ENCODE measurements around the gene ARPC5L.

Gene ARPC5L

DNA sequence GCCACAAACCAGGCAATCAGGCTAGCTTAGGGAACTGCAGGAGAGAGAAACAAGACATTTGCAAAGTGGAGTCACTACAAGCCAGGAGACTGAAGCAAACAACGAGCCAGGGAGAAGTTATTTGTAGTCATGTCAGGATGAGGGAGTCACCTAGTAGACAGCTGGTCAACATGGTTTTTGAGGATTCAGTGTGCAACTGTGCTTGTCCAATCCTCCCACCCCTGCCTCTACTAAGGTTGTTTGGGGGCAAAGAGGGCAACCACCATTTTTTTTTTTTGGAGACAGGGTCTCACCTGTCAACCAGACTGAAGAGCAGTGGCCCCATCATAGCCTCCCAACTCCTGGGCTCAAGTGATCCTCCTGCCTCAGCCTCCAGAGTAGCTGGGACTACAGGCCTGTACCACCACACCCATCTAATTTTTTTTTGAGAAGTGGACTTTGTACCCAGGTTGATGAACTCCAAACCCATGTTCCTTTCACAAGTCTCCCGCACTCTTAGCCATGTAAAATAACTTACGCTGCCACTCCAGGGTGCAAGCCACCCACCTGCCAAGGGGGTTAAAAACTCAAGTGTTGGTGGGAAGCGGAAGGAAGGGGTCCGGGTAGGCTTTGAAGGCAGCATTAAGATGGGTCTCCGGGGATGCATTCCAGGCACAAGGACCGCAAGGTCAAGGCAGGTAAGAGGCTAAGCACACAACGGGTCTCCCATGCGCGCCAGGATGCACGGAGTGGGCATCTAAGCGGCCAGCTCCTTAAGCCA is 1.2 kb upstream of the ARPC5L start:
- DNase-seq, result no peak

DNA sequence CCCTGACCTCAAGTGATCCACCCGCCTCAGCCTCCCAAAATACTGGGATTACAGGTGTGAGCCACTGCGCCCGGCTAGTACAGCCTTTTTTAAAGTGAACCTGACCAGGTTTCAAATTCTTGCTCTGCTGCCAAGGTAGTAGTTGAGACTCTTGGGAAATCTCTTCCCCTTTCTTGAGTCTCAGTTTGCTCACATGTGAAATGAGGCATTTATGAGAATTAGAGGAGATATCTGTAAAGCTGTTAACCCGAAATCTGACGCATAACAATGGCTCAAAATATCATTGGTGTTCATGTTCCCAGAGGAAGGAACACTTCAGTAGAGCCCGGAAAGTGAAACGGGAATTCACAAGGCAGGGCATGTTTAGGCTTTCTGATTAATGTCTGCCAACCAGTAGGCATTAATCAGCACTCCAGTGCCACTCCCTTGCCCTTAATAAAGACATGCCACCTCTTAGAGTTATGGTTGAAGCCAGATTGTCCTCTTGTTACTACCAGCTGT is 1.5 kb downstream of the ARPC5L start:
- no peak for DNase-seq

DNA sequence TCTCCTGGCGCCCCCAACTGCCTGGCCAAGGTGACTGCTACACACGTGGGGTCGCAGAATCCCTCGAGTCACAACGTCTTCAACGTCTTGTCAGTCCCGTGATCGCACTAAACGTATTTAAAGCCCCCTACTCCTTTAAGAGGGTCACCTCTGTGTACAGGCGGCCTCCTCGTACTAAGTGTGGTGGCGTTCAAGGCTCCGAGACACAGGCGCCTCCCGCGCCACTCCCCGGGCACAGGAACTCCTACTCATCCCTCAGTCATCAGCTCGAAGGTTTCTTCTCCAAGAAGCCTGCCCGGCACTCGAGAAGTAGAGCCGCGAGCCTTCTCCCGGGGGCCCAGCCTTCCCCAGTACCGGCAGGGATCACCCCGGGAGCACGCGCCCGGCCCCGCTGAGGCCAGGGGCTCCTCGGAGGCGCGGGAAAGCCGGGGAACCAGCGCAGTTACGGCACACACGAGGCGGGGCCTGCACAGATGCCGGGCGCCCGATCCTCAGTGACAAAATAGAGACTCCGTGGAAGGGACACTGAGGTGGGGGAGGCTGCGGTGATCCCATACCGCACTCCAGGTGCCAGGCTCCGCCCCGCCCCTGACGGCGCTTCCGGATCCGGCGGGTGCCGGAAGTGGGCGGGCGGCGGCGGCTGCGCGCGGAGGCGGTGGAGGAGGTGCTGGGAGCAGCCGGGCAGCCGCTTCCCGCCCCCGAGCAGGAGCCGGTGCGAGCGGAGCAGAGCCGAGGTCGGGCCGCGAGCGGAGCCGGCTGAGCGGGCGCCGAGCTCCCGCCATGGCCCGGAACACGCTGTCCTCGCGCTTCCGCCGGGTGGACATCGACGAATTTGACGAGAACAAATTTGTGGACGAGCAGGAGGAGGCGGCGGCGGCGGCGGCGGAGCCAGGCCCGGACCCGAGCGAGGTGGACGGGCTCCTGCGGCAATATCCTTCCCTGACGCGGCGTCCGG is 6.9 kb downstream of the ARPC5L start:
- DNase-seq, result peak; percentile 92

DNA sequence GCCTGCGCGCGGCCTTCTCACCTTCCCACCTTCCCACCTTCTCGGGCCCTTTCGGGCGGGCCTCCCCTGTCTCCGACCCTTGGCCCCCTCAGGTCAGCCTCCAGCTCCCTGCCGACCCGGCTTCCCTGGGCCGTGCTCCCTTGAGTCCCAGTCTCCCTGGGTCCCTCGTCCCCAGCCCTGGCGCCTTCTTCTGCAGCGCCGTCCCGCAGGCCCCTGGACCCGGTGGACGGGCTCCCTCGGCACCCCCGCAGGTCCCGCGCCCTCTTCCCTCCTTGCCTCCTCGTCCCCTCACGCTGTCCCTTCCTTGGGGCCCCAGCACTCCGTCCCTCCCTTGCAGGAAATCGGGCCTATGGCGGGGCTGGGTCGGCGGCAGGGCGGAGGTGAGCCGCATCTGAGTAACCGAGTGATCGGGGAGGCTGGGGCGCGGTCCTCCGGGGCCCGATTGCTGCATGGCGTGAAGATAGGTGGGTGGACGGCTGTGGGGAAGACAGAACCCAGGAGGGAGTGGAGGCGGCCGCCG is 7.6 kb downstream of the ARPC5L start:
- no peak for DNase-seq

DNA sequence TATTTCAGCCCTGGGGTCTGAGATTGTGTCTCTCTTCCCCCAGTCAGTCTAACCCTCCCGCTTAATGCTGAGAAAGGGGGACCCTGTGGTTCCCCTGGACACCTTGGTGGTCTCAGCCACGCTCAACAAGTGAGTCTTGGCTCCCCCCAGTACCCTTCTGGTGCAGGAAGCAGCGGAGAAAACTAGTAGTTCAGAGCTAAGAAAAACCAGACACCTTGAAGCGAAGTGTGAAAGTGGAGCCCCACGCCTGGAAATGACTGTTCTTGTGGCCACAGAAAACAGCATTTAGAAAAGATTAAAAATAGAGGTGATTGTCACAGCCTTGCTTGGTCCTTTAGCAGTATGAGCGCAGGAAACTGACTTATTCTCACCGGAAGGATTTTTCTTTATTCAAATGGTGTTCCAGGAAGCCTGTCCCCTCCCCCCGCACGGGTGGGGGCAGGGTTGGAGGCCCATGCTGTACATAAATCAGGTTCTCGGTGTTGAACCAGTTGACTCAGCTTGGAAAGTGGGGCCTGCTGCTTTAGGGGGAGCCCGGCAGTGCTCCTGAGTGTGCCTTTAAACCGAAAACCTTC is 8.1 kb downstream of the ARPC5L start:
- peak; percentile 29 for DNase-seq

DNA sequence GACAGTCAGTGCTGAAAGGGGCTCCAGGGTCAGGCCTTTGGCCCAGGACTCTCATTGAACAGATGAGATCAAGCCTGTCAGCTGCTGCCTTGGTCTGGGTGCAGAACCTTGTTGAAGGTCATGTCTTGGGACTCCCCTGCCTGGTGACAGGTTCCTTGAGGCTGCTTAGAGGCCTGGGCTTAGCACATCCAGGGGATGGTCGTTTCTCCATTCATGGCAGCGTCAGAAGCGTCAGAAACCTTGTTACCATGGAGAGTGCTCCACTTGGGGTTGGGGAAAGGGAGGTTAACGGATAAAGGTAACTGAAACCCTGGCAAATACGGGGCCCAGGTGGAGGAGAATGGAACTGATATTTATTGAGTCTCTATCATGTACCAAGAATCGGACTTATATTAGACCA is 8.8 kb downstream of the ARPC5L start:
- DNase-seq, result no peak

DNA sequence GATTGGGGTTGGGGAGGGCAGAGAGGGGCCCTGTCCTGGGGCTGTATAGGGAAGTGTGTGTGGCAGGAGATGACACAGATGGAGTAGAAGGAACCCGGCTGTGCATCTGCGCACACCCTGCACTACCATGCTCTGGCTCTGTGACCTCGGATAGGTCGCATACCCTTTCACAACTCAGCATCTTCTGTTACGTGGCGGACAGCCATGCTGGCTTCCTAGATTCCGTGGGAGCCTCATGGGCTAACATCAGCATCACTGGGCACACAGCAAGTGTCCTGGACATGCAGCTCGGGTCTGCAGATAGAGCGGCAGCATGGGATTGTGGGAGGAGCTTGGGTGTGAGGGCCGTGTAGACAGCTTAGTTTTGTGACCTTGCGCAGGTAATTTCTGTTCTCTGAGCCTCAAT is 9.2 kb downstream of the ARPC5L start:
- DNase-seq, result no peak

DNA sequence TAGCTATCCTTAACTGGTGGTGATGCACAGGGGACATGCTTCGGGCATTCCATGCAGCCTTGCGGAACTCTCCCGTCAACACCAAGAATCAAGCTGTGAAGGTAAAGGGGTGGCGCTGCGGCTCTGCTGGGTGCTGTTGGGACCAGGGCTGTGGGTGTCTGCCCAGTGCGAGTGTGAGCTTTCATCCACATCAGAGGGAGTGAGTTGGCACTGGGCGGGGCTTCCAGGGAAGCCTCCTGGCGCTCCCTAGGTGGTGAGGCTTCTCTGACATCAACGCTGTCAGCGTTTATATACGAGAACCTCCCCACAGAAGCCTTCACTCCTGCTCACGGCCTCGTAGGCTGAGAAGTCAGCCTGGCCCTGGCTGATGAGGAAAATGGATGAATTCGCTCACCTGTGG is 11.7 kb downstream of the ARPC5L start:
- no peak for DNase-seq

DNA sequence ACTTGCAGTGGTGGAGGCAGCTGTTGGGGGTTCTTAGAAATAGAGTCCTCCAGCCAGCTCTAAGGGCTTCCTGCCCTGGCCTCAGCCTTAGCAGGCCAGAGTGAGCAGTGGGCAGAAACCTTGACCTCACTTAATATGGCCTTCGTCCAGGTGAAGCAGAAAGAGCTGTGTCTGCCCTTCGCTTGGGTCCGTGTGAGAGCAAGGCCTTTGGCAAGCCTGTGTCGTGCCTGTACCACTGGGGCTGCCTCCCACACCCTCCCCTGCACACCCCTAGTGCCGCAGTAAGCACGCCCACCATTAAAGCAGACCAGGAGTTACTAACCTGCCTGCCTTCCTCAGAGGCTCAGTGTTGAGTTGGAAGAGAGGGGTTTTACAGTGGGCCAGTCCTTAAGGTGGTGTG is 13.6 kb downstream of the ARPC5L start:
- no peak for DNase-seq

DNA sequence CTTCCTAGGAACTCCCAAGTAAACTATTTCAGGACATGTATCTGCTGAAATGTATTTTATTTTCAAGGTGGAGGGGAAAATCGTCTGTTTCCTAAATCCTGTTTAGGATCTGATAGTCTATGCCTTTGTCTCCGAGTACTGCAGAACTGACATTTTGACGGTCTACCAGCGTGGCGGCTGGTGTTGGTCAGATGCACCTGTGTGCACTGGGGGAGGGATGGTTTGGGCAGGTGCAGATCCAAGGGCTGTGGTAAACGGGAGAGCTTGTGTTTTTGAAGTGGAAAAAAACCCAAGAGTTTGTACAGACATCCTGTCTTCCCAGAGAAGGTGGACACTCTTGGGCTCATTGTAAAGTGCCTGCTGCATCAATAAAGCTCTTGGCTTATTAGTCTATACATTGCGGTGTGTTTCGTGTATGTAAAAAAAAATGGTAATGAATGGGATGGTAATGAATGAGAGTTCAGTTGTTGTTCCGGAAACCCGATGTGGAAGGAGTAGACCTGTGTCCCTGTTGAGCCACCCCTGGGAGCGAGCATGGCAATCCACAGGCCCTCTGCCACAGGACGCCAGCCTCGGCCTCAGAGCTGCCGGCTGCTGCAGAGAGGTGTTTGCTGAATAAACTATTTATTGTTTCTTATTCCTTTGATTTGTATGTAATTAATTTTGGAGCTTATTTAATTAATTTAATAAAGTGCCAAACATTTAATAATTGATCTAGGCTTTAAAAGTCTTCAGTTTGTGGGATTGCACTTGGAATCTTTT is 15.3 kb downstream of the ARPC5L start:
- DNase-seq, result no peak

DNA sequence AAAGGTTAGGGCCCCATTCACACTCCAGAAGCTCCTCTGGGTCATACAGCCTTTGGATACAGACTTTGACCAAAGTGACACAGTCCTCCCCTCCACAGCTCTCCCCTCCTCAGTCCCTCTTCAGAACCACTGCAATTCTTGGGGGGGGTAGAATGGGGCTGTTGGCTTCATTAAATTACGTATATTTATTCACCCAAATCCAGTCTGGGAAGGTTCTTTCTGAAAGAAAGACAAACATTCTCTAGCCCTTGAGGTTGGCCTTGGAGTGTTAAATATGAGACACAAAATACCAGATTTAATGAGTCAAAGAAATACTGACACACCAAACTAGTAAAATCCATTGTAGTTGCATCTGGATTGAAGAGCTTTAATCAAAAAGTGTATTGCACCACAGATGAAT is 16.1 kb downstream of the ARPC5L start:
- DNase-seq, result no peak

DNA sequence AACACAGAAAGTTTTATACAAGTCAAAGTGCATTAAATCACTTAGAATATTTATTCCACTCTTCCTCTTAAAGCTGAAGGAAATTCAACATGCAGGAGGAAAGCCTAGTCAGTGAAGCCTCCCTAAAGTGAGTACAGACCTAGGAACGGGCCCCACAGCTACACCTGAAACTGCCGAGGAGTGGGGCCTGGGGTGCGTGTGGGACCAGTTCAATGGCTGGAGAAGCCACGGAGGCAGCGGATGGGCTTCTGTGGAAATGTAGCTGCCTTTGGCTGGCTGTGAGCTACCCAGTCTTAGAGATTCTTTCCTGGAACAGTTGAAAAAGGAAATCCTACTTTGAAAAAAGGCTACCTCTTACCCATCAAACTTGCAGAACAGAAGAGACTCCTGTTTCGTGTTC is 16.6 kb downstream of the ARPC5L start:
- no peak for DNase-seq

DNA sequence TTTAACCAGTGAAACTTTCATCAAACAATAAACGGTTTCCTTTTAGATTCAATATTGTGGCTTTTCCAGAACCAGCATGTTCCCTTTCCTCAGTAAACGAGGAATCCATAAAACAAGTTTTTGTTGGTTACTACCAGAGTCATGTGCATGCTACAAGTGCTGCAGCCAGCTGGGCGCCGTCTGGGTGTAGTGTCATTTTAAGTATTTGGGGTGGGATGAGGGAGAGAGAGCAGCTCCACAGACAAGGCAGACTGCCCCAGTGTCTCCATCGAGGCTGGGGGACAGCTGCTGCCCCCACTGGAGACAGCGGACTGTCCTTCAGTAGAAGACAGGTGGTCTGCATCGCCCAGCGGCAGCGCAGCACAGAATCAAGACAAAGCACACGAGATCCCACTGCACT is 17.3 kb downstream of the ARPC5L start:
- no peak for DNase-seq

DNA sequence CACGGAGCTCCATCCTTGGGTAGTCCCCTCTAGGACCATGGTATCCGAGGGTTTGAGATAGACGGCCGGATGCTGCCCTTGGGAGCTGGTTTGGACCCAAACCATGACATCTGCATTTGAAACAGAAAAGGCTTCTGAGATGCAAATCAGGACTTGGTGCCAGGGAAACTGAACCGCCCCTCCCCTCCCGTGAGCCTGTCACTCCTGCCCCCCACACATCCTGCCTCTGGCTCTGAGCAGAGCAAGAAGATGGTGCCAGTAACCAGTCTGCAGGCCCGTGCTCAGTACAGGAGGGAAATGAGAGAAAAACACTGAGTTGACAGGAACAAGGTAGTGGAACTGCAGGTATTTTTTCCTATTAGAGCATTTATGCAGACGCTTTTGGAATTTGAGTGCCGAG is 18.6 kb downstream of the ARPC5L start:
- no peak for DNase-seq

DNA sequence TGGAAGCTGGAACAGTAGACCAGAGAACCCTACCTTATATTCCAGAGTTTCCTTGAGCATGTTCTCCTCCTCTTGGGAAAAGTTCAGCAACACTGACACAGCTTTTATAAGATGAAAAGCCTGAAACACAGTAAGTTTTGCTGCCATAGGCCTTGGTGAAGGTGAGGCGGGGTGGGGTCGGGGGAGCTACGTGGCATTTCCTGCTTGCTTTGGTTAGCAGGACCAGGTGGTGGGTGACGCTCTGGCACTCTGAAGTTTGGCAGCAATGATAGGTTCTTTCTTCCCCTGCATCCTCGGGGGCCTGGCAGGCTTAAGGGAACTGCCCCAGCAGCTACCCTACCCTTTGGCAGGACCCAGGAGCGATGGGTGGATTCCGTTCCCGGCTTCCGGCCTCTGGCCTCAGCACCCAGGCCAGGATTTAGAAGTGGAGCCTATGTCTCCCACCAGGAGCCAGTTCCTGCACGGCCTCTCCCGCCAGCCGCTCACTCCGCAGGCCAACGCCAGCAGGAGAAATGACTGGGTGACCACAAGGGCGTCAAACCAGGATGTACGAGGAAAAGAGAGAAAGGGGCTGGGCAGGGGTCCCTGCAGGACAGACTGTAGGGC is 19.3 kb downstream of the ARPC5L start:
- no peak for DNase-seq

DNA sequence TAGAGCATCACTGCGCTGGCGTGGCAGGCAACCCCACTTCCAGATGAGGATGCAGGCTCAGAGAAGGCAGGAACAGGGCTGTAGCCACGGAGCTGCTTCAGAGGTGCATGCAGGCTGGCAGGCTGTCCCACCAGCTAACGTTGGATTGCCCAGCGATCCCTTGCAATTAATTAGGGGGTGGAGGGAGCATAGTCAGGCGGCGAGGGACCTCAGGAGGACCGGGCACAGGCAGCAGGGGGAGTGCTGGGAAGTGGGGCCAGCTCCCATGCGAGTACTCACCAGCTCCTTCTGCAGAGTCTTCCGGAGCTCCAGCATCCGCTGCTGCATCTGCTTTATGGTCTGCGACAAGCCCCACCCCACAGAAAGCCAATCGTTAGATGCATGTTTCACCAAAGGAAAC is 20.3 kb downstream of the ARPC5L start:
- no peak for DNase-seq

DNA sequence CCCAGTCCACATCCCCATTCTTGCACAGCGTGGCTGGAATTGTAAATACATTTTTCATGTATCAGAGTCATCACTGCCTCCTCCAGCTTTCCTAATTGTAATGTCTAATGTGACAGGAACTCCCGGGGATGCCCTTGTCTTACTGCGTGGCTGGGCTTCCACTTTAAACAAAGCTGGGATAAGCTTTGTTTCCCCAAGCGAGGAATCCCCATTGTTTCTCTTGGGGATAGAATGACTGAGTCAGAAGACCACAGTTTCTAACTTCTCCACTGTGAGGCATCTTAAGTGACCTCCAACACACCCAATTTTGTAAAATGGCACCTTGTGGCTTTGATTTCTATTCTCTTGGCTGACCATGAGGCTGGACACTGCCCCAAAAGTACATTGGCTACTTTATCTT is 22.4 kb downstream of the ARPC5L start:
- no peak for DNase-seq

DNA sequence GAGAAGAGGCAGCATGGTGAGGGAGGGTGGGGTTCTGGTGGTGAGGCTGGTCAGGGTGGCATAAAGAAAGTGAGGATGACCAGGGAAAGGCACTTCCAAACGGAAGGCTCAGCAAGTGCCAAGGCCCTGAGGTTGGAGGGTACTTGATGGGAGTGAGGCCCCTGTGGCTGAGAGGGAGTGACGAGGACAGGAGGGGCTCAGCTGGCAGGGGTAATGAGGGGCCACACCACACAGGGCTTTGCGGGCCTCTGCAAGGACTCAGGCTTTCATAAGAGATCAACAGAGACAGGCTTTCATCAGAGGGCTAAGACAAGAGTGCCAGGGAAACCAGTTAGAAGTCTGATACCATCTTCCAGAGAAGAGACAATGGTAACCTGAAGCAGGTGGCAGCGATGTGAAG is 23.6 kb downstream of the ARPC5L start:
- no peak for DNase-seq

DNA sequence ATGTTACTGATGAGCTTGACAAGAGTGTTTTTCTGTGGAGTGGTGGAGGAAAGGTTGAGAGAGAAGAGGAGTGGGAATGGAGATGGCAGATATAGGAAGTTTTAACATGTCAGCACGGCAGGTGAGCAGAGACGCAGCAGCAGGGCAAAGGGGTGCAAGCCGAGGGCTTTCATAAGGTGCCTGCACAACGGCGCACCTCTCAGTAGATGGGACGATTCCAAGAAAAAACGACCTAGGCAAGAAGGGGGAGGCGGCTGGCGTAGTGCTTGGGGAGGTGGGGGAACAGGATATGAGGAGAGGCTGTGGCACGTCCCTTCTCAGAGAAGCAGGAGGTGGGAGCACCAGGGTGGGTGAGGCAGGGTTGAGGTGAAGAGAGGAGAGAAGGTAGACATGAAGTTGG is 24.5 kb downstream of the ARPC5L start:
- no peak for DNase-seq

DNA sequence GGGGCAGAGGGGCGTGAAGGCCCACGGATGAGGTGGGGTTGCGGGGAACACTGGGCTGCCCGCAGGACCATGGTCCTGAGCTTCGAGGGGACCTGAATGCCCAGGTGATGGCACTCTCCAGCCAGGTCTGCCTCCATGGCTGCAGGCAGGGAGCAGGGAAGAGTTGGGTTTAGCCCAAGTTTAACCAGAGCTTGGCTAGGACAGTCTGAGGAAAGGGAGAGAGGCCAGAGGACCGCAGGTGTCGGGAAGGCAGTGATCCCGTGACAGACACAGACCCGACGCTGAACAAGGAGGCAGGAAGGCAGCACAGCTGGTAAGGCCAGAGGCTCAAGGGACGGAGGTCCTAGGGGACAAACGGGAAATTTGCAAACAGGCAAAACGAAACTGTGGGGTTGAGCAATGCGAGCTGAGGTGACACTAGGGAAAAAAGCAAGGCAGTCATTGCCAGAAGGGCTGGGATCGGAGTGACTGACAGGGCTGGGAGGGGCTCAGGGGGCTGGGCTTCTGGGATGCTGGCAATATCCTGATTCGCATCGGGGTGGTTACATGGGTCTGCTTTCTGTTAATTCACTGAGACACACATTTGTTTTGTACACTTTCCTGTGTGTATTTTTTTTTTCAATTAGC is 25.0 kb downstream of the ARPC5L start:
- DNase-seq, result no peak

DNA sequence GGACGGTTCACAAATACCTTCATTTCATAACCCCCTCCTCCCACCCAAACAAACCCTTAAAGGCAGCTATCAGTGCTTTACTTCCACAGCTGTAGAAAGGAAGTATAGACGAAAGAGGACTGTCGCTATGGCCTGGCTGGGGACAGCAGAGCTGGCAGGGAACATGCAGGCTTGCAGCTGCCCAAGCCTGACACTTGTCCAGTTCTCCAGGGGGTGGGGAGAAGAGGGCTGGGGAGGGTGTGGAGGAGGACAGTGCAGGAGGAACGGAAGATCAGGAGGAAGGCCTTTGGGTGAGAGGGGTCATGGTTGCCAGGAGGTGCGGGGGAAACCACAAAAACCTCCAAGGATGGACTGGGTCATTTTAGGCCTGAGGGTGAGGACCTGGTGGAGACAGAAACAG is 25.9 kb downstream of the ARPC5L start:
- DNase-seq, result no peak

Measured in right kidney (tissue), 1 donor.